ENCODE results near the gene BTRC.
"Not testable (repeated sequence)": the region's sequence is repeated elsewhere in the genome, so short reads cannot be mapped to it uniquely, and the experiment has no call there.

BTRC gene

DNA sequence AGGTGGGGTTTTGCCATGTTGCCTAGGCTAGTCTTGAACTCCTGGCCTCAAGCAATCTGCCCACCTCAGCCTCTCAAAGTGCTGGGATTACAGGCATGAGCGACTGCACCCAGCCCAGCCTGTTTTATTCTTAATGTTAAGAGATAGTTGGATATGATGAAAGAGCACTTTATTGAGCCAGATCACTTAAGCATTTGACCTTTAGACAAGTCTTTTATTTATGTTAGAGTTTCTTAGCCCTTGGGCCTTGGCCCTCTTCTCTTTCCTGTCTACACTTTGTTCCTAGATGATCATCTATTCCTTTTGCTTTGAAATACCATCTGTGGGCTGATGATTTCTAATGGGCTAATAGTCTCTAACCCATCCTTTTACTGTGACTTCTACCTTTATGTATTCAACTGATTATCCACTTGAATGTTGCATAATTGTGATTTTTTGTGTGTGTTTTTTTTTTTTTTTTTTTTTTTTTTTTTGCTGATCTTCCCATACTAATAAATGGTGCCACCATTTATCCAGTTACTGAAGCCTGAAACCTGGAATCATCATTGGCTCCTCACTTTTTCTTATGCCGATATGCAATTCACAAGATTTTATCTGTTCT, 34.8 kb downstream of the BTRC start:
- no peak for DNase-seq (ENCODE audit: low spot score)

DNA sequence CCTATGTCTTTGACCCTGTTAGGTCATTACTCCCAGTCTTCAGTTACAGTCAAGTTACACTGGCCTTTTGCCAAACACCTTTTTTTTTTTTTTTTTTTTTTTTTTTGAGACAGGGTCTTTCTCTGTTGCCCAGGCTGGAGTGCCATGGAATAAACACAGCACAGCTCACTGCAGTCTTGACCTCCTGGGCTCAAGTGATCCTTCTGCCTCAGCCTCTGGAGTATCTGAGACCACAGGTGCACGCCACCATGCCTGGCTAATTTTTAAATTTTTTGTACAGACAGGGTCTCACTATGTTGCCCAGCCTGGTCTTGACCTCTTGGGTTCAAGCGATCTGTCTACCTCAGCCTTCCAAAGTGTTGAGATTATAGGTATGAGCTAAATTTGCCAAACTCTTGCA, 35.6 kb downstream of the BTRC start:
- DNase-seq (ENCODE audit: low spot score) = peak; percentile 11

DNA sequence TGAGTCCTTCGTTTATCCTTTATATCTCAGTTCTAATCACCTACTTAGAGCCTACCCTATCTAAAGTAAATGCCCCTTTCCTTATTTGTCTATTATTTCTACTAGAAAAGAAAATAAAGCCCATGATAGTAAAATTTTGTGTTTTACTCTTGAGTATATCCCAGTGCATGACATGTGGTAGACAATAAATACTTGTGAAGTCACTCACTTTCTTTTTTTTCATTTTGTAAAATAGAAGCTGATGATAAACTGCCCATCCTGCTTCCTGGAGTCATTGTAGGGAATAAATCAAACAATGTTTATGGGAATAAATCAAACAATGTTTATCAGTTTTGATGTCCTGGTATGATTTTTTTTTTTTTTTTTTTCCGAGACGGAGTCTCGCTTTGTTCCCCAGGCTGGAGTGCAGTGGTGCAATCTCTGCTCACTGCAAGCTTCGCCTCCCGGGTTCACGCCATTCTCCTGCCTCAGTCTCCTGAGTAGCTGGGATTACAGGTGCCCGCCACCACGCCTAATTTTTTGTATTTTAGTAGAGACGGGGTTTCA, 36.1 kb downstream of the BTRC start:
- no peak for DNase-seq (ENCODE audit: low spot score)

DNA sequence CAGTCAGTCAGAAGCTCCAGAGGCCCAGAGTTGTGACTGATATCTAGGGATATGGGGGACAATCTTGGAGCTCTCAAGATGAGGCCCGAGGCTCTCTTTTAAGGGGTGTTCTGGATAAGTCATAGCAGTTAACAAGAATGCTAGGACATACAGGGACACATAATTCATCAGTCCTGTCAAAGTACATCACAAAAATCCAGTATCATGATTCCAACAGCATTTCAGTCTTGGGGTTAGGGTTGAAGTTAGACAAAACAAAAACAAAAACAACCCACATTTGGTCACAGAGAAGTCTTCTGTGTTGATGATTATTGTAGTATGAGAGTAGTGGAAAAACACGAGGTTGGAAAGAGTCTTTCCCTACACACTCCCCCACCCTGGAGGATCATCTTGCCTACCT, 39.4 kb downstream of the BTRC start:
- no peak for DNase-seq (ENCODE audit: low spot score)

DNA sequence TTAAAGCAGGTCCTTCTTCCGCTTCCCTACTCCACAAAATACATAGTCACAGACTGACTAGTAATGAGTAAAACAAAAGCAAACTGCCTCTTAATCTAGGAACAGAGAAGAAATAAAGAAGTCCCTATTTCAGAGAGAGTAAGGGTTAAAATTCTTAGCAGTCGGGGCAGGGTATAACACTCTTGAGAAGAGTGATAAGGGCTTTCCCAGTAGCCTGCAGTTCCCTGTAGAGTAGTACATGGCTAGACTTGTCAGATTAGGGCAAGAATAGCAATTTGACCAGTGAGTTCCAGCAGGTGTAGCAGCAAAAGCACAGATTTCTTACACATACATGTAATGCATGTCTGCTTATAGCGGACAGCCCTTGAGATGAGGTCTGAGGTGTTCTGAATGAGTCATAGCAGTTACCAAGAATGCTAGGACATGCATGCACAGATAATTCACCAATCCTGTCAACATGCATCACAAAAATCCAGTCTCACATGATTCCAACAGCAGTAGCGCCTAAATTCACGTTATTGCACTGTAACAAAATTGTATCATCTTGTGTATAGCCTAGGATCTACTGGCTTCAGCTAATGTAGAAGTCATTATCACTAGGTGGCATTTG, 40.7 kb downstream of the BTRC start:
- DNase-seq (ENCODE audit: low spot score) = no peak

DNA sequence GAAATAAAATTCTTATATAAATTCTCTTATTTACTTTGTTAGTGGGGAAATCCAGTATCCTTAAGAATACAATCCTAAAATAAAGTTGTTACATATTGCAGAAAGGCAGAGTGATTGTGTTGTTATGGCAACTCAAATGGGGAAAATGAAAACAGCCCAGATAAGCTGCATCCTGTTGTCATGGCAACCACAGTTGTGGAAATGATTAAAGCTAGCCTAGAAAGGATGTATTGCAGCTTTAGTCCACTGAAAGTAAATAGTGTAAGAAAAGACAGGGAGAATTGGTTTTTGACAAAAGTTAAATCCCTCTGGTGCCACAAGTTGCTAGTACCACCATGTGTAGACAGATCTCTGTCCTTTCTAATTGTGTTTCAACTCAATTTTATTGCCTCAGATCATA, 43.2 kb downstream of the BTRC start:
- no peak for DNase-seq (ENCODE audit: low spot score)

DNA sequence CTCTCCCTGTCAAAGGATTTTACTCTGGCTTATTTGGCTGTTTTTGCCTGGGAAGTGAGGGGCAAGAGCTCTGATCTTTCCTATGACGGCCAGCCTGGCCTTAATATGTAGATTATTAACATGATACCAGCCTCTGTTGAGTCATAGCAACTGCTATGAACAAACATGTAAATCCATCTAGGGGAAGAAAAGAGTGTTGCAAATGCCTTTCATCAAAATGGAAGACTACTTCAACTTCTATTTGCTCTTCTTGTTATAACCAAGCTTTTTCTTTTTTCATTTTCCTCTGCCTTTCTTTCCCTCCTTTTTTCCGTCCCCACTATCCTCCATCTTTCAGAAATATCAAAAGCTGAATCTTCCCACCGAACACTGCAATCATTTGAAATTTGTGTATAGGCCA, 46.6 kb downstream of the BTRC start:
- DNase-seq (ENCODE audit: low spot score) = no peak

DNA sequence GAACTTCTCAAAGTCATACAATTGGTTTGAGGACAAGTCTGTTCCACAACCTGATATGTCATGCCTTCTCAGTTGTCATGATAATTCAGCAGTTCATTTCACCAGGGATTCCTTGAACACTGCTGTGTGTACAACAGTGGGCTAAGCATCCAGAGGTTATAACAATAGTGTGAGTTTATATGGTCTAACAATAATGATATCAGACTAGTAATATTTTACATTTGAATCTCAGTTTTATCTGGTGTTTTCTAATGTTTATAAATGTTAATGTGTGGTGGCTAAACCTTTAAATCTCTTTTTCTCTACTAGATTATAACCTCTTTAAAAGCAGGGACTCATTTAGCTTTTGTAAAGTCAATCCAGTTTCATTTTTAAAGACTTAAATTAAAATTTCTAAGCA, 48.7 kb downstream of the BTRC start:
- no peak for DNase-seq (ENCODE audit: low spot score)

DNA sequence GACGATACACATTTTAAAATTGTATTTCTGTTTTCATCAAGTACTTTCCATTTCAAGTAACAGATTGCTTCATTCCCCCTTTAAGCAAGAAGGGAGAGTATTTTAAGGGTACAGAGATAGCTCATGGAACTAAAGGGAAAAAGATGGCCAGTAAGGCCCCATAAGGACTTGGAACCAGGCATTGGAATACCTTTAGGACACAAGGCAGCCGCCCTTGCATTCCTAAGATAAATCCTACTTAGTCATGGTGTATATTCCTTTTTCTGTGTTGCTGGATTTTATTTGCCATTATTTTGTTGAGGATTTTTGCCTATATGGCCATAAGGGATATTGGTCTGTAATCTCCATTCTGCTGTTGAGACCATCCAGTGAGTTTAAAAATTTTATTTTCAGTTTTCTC, 49.2 kb downstream of the BTRC start:
- no peak for DNase-seq (ENCODE audit: low spot score)

DNA sequence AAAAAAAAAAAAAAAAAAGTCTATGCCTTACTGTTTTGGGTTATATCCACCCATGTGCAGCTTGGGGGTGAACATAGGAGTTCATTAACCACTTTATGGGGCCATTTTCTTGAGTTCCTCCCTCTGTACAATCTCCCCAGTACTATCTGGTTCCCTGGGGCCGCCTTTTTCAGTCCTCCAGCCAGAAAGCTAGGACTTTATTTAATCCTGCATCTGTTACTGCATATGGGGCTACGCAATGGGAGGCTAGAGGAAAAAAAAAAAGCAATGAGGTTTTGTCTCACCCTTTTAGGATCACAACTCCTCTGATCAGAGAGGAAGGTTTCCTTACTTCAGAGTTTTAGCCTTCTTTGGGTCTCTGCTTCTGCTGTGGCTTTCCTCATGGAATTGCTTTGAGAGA, 51.0 kb downstream of the BTRC start:
- DNase-seq (ENCODE audit: low spot score) = no peak

DNA sequence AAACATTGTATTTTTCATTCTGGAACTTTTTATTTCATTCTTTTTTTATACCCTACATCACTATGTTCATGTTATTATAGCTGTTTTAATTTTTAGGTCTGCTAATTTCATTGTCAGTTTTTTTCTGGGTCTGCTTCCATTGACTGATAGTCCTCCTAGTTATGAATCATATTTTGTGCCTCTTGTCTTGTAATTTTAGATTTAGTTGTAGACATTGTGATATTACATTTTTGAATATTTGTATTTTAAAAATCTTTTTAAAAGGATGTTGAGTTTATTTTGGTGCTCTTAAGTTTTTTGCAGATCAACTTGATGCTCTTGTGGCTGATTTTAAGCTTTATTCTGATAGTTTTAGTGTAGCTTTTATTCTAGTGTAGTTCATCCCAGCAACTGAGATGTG, 57.6 kb downstream of the BTRC start:
- DNase-seq (ENCODE audit: low spot score) = no peak

DNA sequence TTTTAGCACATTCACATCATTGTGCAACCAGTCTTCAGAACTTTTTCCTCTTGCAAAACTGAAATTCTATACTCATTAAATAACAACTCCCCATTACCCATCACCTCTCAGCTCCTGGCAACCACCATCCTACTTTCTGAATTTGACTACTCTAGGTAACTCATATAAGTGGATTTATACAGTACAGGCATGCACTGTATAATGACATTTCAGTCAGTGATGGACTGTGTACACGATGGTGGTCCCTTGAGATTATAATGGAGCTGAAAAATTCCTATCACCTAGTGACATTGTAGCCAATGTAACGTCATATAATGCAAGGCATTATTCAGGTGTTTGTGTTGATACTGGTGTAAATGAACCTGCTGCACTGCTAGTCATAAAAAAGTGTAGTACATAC, 60.1 kb downstream of the BTRC start:
- no peak for DNase-seq (ENCODE audit: low spot score)

DNA sequence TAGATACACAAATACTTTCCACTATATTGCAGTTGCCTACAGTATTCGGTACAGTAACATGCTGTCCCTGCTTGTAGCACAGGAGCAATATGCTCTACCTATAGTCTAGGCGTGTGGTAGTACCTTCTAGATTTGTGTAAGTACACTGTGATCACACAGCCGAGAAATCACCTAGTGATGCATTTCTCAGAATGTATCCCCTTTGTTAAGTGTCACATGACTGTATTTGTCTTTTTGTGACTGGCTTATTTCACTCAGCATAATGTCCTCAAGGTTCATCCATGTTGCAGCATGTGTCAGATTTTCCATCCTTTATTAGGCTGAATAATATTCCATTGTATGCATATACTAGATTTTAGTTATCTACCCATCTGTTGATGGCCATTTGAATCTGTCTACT, 61.9 kb downstream of the BTRC start:
- no peak for DNase-seq (ENCODE audit: low spot score)

DNA sequence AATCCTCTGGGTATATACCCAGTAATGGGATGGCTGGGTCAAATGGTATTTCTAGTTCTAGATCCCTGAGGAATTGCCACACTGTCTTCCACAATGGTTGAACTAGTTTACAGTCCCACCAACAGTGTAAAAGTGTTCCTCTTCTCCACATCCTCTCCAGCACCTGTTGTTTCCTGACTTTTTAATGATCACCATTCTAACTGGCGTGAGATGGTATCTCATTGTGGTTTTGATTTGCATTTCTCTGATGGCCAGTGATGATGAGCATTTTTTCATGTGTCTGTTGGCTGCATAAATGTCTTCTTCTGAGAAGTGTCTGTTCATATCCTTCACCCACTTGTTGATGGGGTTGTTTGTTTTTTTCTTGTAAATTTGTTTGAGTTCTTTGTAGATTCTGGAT, 68.0 kb downstream of the BTRC start:
- DNase-seq (ENCODE audit: low spot score) = not testable (repeated sequence)

DNA sequence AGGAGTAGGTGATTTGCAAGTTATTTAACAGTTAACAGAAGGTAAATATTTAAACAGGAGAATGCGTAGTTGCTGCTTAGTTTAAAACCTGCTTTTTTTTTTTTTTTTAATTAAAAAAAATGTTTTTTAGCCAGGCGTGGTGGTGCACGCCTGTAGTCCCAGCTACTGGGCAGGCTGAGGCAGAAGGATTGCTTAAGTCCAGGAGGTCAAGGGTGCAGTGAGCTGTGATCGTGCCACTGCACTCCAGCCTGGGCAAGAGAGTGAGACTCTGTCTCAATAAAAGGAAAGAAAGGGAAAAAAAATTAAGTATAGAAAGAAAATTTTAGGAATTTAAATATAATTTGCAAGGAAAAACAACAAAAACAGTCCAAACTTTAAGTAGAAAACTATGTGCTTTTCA, 71.6 kb downstream of the BTRC start:
- no peak for DNase-seq (ENCODE audit: low spot score)

DNA sequence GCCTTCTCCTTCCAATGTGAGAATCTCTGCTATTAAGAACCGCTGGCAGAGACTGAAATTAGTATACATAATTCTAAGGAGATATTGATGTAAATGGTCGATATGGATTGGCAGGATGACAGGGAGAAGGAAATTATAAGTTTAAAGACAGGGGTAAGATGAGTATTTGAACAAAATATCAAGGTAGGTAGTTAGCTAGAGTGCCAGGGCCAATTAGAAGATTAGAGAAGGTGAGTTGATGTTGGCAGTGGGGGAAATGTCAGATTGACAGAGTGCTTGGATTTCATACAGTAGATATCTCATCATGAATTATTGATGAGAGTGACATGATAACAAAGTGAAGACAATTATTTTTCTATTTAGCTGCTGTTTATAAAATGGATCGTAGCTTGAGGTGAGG, 74.1 kb downstream of the BTRC start:
- DNase-seq (ENCODE audit: low spot score) = no peak

DNA sequence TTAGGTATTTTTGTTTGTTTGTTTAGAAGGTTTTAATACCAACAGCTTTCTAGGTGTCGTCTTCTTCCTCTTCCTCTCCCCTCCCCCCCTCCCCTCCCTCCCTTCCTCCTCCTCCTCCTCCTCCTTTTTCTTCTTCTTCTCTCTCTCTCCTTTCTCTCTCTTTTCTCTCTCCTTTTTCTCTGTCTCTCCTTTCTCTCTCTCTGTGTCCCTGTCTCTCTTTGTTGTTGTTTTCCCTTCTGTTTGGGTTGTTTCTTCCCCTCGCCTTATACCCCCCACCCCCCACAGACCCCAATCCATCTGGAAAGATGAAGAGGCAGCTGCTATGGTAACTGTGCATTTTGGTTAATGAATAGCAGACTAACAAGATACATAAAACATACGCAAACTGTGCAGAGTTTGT, 75.5 kb downstream of the BTRC start:
- no peak for DNase-seq (ENCODE audit: low spot score)

DNA sequence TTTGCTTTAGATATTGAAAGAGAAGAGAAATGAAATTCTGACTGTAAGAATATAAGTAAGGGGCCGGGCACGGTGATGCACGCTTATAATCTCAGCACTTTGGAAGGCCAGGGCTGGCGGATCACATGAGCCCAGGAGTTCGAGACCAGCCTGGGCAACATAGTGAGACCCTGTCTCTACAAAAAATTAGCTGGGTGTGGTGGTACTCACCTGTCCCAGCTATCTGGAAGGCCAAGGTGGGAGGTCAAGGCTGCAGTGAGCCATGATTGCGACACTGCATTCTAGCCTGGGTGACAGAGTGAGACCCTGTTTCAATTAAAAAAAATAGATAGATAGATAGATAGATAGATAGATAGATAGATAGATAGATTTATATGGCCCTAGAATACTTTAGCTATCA, 82.3 kb downstream of the BTRC start:
- DNase-seq (ENCODE audit: low spot score) = no peak

DNA sequence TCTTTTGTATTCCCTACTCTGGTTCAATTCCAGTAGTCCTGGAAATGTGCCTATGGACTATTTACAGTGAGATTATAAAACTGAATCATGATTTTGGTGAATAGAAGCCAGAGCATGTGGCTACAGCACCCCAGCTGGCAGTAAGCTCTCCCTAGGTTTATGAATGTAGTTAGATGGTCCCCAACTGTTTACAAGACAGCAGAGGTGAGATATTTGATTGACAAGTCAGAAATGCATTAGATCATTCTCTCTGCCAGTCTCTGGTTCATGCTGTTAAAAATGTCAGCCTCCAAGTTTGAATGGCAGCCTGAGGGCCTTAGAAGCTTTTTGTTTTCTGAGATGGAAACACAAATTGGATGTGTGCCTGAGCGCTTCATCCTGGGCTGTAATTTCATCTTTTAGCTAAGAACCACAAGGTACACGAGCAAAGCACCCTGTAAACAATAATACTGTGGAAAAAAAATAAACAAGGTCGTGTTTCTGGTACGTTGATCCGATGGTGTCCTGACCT, 85.0 kb downstream of the BTRC start:
- no peak for DNase-seq (ENCODE audit: low spot score)

DNA sequence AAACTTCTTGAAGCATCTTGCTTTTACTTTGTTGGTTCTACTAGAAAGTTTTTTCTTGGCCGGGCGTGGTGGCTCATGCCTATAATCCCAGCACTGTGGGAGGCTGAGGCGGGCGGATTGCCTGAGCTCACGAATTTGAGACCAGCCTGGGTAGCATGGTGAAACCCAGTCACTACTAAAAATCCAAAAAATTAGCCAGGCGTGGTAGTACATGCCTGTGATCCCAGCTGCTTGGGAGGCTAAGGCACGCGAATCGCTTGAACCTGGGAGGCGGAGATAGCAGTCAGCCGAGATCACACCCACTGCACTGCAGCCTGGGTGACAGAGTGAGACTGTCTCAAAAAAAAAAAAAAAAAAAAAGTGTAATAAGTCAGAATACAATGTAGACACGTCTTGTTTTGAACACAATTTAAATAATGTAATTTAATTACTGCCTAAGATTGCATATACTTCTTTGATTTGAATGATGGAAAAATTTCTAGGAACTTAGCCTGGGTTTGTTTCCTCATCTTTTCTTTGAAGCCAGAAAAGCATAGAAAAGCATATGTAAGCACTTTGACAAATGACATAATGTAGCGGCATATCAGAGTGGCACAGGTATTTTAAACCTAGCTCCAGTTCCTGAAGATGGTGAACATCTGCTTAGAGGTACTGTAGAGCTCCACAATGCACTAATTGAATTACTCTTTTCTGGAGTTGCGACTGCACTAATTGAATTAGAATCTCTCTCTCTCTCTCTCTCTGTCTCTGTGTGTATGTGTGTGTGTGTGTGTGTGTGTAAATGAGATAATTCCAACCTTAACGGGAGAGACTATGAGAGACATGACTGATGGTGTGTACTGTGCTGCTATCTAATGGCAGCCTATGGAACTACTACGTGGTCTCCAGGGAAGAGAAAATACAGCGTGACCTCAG, 87.8 kb downstream of the BTRC start:
- DNase-seq (ENCODE audit: low spot score) = peak; percentile 52

DNA sequence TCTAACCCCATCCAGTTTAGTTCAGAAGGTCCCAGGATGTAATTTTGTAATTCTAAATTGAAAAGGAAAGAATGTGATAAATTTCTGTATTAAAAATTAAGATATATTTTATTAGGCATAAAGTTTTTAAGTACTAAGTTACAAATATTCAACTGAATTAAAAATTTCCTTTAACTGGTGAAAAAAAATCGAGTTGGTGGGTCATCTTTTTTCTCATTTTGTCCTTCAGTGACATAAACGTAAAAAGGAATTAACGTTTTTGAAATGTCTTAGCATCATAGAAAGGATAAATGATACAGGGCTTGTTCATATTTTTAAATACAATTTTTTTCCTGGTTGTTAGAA, 88.5 kb downstream of the BTRC start:
- no peak for DNase-seq (ENCODE audit: low spot score)

DNA sequence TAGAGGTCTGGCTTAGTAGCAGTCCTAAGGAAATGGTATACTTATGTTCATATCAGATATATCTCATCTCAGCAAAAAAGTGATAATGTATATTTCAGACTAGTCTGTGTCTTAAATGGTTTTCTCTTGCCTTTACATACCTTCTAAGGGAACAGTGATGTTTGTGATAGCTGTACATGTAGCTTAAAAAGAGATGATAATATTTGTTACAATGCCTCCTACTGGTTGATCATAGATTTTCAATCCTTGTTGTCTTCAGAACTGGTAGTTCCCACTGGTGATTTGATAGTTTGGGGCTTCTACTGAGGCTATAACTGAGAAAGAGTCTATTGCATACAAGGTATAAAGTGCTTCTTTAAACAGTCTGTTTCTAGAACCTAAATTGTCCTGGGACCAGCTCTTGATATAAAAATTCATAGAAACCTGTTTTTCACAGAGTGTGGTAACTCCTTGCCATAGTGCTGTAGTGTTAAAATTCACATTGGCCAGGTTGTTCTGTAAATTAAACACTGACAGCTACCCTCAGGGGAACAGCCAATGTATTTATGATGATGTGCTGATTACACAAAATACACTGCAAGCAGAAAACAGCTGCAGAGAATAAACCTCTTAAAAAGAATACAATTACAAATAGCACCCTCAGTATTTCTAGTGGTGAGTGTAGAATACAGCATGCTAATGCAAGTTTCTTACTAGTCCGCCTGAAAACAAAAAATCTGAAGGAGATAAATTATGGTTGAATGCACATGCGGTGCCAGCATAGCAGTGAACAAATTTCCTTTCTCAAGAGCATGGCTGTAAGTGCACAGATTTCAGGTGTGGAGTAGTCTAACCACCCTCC, 90.3 kb downstream of the BTRC start:
- no peak for DNase-seq (ENCODE audit: low spot score)

Data from HuH-7 (cell line).